GM19328 (cell line): ENCODE measurements around the gene LRMDA.

Experiments
- ATAC-seq: cut with Tn5 transposase; IDR thresholded peaks from one replicate; pipeline ENCODE4 v1.9.1; 2021; ENCODE audit warnings: mild to moderate bottlenecking, moderate library complexity; ENCODE audit not compliant: unreplicated experiment

Gene LRMDA

DNA sequence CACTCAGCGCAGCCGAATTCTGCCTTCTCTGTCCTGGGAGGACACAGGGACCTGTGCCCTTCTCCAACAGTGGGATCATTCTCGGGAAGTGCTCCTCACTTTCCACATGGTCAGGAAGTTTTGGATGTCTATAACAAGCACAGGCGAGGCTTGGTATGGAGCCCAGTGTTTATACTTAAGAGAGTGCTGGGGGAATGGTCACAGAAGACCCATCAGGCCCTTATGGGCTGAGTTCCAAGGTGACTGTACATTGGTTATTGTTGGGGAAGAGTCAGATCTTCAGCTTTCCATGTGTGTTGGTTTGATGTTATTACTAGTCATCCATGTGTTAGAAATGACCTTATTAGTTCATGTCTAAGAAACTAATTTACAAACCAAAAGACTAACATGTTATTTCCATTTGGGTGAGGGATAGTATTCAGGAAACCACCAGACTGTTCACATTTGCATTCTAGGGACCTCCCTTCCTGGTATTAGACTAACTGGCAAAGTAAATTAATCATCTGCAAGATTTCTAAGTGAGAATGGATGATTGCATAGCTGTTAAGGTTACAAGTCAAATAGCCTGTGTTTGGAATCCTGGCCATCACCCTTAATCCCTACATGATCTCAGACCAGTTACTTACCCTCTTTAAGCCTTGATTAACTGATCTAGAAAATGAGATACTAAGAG lies 834.2 kb downstream of the LRMDA start:
- ATAC-seq = no peak

GRCh38 chr10:76268530-76268929 lies 837.1 kb downstream of the LRMDA start:
- ATAC-seq = no peak

- ATAC-seq = no peak
These were observed 837.5 kb downstream of the LRMDA start for GRCh38 chr10:76268954-76269353.

DNA sequence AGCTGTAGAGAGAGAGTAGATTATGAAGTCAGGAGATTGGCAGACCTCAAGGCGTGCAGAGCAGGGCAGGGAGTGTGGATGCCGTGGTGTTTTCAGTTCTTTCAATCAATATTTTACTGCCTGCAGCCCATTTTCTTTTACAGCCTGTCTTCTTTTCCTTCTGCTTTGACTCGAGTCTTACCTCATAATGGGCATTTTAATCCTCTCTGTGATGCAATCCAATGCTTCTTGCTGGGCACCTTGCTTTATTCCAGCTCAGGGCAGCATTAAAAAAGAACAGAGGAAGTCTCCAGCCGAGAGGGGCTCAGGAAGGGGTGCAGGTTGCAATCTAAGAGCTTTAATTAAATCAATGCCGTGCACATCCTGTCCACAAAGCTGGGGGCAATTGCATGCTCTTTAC lies 839.0 kb downstream of the LRMDA start:
- ATAC-seq = no peak

GRCh38 chr10:76274933-76275332 lies 843.5 kb downstream of the LRMDA start:
- ATAC-seq = no peak

DNA sequence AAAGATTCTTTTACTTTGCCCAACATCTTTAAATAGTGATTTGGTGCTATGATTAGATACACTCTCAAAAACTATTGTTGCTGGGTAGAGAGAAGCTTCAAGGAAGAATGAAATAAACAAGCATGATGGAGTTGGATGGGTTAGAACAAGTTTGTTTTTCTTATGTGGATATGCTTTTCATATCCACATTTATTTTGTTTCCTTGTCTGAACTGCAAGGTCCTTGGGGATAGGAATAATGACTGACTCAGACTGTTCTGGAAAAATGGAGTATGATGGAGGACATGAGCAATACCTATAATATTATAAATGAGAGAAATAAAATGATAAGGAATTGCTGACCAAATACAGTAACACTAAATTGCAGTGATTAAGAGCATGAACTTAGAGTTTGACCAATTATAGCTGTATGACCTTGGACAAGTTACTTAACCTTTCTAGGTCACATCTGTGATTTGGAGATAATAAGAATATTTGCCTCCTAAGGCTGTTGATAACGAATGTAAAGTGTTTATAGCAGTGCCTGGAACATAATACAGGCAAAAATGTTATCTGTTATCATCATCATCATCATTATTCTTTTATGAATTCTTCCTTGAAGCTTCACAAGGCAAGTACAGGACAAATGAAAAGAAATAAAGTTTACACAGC lies 847.5 kb downstream of the LRMDA start:
- ATAC-seq = no peak

DNA sequence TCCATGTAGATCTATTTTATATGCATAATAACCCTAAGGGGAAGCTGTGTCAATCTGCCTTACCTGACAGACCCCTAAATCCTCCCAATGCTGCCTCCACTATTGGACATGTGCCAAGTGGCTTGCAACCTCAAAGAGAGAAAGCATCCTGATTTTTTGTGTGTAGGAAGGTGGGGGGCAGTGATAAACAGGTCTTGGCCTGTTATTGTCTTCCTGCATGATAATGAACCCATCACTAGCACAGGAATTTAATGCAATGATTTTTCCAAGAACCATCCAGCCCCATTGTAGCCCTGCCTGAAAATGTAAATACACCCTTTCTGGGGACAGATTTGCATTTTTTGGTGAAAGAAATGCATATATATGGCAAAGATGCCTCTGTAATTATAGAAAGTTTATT lies 850.2 kb downstream of the LRMDA start:
- ATAC-seq = no peak

DNA sequence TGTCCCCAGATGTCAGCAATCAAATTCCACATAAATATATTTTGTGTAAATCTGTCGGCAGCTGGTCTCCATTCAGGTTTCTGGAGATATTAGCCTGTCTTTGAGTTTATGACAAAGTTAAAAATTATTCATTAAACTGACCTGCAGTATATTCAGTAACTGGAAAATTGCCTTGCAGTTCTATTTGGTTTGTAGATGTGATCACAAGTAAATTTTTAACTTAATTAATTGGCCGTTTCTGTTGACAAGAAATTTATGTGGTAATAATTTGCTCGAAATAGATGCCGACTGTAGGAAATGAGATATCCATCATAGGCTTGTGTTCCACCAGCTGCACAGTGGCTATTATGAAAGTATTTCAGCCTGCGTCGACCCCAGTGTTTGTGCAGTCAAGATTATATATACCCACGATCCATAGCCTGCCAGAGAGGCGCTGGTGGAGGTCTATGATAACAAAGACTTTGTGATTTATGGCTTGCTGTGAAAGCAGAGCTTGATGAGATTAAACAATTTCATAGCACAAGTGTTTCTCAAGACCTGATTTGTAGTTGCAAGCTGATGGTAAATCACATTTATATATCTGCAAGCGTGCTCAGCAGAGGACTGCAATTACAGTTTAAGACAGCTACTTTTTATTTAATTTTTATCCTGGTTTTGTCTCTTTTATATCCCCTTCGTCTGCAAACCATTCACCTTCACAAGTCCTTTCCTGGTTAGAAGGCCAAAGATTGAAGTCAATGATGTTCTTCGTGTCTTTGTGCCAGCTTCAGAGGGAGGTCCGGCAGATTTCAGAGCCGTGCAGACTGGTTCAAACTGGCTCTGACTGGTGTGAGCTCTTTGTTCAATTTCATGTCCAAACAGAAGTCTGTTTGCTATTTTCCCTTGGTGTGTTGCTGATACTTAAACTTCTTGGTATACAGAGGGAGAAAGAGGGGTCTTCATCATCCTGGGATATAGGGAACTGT lies 850.9 kb downstream of the LRMDA start:
- ATAC-seq = no peak

DNA sequence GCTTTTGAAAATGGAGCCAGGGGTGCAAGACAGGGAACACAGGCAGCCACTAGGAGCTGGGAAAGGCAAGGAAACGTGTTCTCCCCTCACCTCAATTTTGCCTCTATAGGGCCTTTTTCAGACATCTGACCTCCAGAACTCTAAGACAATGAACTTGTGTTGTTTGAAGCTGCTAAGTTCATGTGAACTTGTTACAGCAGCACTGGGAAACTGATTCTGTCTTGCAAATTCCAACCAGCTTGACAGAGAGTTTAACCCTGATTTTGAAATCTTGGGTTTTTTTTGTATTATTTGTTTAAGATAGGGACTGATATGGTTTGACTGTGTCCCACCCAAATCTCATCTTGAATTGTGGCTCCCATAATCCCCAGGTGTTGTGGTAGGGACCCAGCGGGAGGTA lies 852.9 kb downstream of the LRMDA start:
- no peak for ATAC-seq

DNA sequence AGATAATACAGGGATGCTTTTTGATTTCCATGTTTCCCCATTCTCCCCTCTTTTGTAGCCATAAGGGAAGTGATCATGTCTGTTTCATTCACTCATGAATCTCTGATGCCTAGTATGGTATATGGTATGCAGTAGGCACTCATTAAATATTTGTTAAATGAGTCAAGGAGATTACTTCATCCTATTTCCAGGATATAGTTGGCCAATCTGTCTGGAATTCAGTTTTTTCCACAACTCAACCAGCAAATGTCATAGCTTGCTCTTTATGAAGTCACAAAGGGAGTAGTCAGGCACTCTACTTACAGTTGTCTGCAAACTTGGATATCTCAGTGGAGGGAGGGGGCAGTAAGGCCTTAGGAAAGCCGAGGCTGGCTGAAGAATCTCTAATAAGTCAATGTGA lies 853.6 kb downstream of the LRMDA start:
- no peak for ATAC-seq

GRCh38 chr10:76285515-76285914 lies 854.1 kb downstream of the LRMDA start:
- no peak for ATAC-seq

- no peak for ATAC-seq
These were observed 855.1 kb downstream of the LRMDA start for GRCh38 chr10:76286536-76286935.

DNA sequence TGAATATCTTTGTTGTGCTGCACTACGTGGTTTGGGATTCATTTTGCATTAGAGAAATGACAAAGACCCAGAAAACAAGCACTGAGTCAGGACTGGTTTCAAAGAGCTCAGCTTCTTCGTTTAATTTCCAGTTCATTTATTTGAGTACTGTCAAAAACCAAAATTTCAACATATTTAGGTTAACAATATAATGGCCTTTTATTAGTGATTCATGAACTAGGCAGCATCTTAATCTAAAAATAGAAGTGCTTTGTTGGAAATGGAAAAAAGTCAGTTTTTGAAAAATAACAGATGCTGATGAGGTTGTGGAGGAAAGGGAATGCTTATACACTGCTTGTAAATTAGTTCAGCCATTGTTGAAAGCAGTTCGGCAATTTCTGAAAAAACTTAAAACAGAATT lies 856.4 kb downstream of the LRMDA start:
- no peak for ATAC-seq

DNA sequence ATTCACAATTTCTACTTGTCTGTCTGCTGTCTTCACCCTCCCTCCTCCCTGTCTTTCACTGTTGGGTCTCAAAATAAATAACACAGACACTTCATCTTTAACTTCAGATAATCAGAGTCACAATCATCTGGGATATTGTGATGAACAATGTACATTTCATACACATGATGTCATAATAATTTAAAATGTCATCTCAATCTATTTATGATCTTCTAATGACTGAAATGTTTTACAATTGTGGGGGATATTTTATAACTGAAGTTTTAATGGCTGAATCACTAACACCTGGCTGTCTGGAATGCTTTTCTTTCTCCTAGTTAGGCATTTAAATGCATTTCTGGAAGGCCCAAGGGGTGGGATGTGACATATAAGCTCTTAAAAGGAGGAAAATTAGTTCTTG lies 859.8 kb downstream of the LRMDA start:
- no peak for ATAC-seq

DNA sequence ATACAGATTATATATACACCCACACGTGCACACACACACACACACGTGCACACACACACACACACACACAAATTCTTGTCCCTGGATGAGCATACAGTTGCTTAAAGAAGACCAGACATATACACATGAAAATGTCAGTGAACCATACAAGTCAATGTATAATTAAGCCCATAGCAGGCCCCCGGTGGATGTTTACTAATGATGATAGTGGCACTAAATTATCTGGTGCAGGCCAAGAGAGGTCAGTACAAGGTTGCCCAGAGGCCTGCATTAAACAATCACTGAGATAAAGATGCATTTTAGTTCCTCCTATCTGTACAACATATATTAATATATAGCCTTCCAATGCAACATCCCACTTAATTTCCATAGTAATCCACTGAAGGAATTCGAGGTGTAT lies 860.5 kb downstream of the LRMDA start:
- ATAC-seq = no peak

- ATAC-seq = no peak
These were observed 865.5 kb downstream of the LRMDA start for GRCh38 chr10:76296957-76297356.

GRCh38 chr10:76297358-76297757 lies 865.9 kb downstream of the LRMDA start:
- no peak for ATAC-seq

GRCh38 chr10:76297780-76298281 lies 866.4 kb downstream of the LRMDA start:
- ATAC-seq = no peak

- ATAC-seq = no peak
These were observed 866.9 kb downstream of the LRMDA start for GRCh38 chr10:76298329-76298728.

GRCh38 chr10:76299501-76299900 lies 868.1 kb downstream of the LRMDA start:
- no peak for ATAC-seq

DNA sequence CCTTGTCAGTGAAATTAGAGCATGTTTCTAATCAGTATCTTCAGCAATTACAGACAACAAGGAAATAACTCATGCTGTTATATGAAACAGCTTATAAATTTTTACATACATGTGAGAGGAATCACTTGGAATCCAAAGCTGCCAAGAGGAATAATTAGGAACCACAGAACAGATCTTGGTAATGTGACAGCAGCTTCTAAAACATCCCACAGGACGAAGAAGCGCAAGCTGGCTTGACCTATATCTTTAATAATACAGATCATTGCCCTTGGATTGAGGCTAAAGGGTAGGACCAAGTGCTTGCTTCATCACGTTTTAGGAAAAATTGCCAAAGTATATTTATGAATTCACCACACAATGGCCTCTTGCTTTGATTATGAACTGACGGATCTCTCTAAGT lies 869.8 kb downstream of the LRMDA start:
- no peak for ATAC-seq

DNA sequence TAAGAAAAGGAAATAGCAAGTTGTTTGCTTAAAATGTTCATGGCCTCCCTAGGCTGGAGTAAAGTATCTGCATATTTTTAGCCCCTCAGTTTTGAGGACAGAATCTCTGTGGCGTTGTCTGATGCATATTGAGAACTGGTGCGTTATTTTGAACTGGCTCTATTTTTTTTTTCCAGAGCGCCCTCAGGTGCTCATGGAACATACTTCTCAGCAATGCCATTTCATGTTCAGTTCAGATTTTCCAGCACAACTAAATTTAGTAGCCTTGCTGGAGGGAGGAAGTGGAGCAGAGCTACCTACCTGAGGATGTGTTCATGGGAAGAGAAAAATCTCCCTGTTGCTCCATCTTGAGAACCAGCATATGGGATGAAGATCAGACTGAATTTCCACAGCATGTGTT lies 870.5 kb downstream of the LRMDA start:
- ATAC-seq = no peak
